Tibial artery (tissue), 4 donors: ENCODE results near the gene AKR1C3.

Experiments used
- DNase-seq, 2 donors: peaks; one replicate each; pipeline ENCODE4 v3.0.0-alpha.2; 2019
- H3K27ac ChIP-seq, 2 donors: fragments of 200-600 bp; sonication (generic) in 1 of 2; 1 replicate in 1 of 2; 2 replicates in 1 of 2; pipeline ENCODE4 v1.5.1; 2018 to 2019; ENCODE audit warnings: mild to moderate bottlenecking in 1 of 2
- H3K27me3 ChIP-seq, 2 donors: fragments of 200-600 bp; sonication (generic) in 1 of 2; one replicate each; pipeline versions ENCODE4 v1.5.1 to v1.6.0; 2016 to 2019
- H3K36me3 ChIP-seq, 3 donors: fragments of 200-600 bp; sonication (generic) in 2 of 3; one replicate each; pipeline ENCODE4 v1.5.1; 2016 to 2019; ENCODE audit warnings: mild to moderate bottlenecking in 2 of 3
- H3K4me1 ChIP-seq, 4 donors: fragments of 200-600 bp; sonication (generic) in 2 of 4; 1 replicate in 3 of 4; 2 replicates in 1 of 4; pipeline ENCODE4 v1.5.1; 2016 to 2019
- H3K4me3 ChIP-seq, 2 donors: fragments of 200-600 bp; sonication (generic) in 1 of 2; 1 replicate in 1 of 2; 2 replicates in 1 of 2; pipeline ENCODE4 v1.5.1; 2018 to 2019; ENCODE audit warnings: mild to moderate bottlenecking in 2 of 2
- H3K9me3 ChIP-seq, 3 donors: fragments of 200-600 bp; sonication (generic) in 1 of 3; one replicate each; pipeline ENCODE4 v1.5.1; 2016 to 2019
- CTCF ChIP-seq, 2 experiments: fragments of 200-600 bp in 1 of 2; fragments of 450-650 bp in 1 of 2; IDR thresholded peaks; one replicate each; pipeline ENCODE4 v1.5.1; 2017 to 2019; ENCODE audit warnings: antibody characterized with exemption in 2 of 2, mild to moderate bottlenecking in 1 of 2, moderate library complexity in 1 of 2
- intact Hi-C: fragments of 100-400 bp; cut with DNase I; formaldehyde crosslinking; loops from one replicate; pipeline ENCODE4 v1.15.0; 2023; ENCODE audit warnings: low total_unique reads

Gene AKR1C3

DNA sequence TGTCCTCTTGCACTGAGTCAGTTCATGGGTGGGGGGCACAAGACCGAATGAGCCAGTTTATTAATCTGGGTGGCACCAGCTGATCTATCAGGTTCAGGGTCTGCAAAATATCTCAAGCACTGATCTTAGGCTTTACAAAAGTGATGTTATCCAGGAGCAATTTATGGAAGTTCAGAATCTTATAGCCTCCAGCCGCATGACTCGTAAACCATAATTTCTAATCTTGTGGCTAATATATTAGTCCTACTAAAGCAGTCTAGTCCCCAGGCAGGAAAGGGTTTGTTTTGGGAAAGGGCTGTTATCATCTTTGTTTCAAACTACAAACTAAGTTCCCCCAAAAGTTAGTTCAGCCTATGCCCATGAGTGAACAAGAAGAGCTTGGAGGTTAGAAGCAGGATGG, 56.9 kb downstream of the AKR1C3 start:
- H3K9me3 ChIP-seq = no peaks in the 10 kb centered on the region
- no peak overlapping the region for H3K4me3 ChIP-seq
- H3K27ac ChIP-seq = no peak overlapping the region
- no peaks in the 10 kb centered on the region for H3K4me1 ChIP-seq
- no peak for DNase-seq
- H3K36me3 ChIP-seq = no peaks in the 10 kb centered on the region
- intact Hi-C loops = no loop called here
- no peaks in the 10 kb centered on the region for H3K27me3 ChIP-seq
- TF ChIP-seq CTCF (IDR thresholded peaks at IDR 0.05) = no peak

DNA sequence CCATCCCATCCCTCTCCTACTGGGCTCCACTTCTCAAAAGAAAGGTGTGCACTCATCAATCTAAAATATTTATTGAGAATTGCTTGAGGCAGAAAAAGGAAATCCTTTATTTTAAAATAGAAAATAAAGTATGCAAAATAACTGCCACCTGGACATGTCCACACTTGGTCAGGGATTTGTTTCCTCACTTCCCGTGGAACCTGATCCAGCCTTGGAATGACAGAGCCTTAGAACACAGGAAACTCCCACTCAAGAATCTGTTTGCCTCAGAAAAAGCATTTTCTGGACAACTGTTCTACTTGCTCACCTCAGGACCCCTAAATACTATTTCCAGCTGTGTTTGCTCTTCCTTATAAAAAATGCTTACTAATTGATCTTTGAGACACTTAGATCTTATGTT, 61.7 kb downstream of the AKR1C3 start:
- no peaks in the 10 kb centered on the region for H3K27me3 ChIP-seq
- no peak overlapping the region for H3K4me3 ChIP-seq
- H3K9me3 ChIP-seq = peaks cover 0 to 3% (median 0%) of the 10 kb centered on the region in 3 donors
- TF ChIP-seq CTCF (IDR thresholded peaks at IDR 0.05) = no peak
- no peak for DNase-seq
- intact Hi-C loops = no loop called here
- H3K27ac ChIP-seq = no peak overlapping the region
- no peaks in the 10 kb centered on the region for H3K4me1 ChIP-seq
- H3K36me3 ChIP-seq = no peaks in the 10 kb centered on the region
